Stomach smooth muscle (tissue), 2 donors: ENCODE results near the gene ZCCHC7.
"Not testable (repeated sequence)": the region's sequence is repeated elsewhere in the genome, so short reads cannot be mapped to it uniquely, and the experiment has no call there.

Source experiments
- H3K27ac ChIP-seq: one replicate; pipeline ENCODE4 v1.7.0; 2013; ENCODE audit warnings: mild to moderate bottlenecking, low read length, inconsistent platforms
- H3K27me3 ChIP-seq, 2 donors: one replicate each; pipeline ENCODE4 v1.7.0; 2013; ENCODE audit warnings: low read length in 2 of 2; ENCODE audit not compliant: insufficient read depth in 2 of 2, control insufficient read depth in 1 of 2
- H3K36me3 ChIP-seq, 2 donors: one replicate each; pipeline ENCODE4 v1.7.0; 2013; ENCODE audit warnings: low read length in 2 of 2; ENCODE audit not compliant: control insufficient read depth in 2 of 2, insufficient read depth in 2 of 2
- H3K4me1 ChIP-seq: one replicate; pipeline ENCODE4 v1.7.0; 2013; ENCODE audit warnings: low read length; ENCODE audit not compliant: control insufficient read depth, insufficient read depth
- H3K4me3 ChIP-seq, 2 donors: one replicate each; pipeline ENCODE4 v1.7.0; 2013; ENCODE audit warnings: low read length in 2 of 2
- H3K9ac ChIP-seq, 2 donors: one replicate each; pipeline ENCODE4 v1.7.0; 2013; ENCODE audit warnings: low read length in 2 of 2, mild to moderate bottlenecking in 1 of 2
- H3K9me3 ChIP-seq, 2 donors: one replicate each; pipeline ENCODE4 v1.7.0; 2013; ENCODE audit warnings: low read length in 2 of 2; ENCODE audit not compliant: control insufficient read depth in 2 of 2
- donor health status: healthy.
- donor health status: Pancreatic carcinoma.

Gene ZCCHC7

DNA sequence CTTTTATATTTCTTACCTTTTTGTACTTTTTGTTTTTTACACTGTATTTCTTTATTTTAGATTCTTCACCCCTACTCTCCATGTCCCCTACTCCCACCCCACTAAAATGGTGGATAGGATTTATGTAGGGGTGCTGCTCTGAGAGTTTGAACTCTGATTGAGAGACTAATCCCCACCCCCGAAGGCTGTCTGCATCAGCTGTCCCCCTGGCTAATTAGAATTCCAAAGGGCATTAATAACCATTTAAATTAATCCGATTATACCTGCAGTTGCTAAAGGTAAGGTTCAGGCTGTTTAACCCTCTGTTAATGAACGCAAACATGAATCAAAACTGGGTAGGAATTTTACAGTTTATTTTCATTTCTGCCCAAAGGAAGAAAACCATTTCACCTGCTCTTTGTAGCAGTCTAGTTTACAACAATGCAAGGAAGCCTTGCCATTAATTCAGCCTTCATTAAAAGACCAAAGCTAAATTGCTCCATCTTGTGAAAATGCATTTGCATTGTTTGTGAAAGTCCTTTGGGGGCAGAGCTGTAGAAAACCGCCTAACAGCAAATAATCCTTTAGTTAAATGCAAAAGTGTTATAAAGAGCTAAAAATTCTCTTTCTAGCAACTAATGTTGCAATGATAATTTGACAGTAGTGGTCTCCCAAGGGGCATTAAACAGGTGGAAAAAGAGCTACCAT lies 71.2 kb downstream of the ZCCHC7 start:
- H3K9me3 ChIP-seq = no peaks in the 10 kb centered on the region
- H3K27me3 ChIP-seq = no peaks in the 10 kb centered on the region
- H3K9ac ChIP-seq = no peak overlapping the region
- H3K4me3 ChIP-seq = no peak overlapping the region
- no peak overlapping the region for H3K27ac ChIP-seq
- no peaks in the 10 kb centered on the region for H3K4me1 ChIP-seq
- H3K36me3 ChIP-seq = no peaks in the 10 kb centered on the region

DNA sequence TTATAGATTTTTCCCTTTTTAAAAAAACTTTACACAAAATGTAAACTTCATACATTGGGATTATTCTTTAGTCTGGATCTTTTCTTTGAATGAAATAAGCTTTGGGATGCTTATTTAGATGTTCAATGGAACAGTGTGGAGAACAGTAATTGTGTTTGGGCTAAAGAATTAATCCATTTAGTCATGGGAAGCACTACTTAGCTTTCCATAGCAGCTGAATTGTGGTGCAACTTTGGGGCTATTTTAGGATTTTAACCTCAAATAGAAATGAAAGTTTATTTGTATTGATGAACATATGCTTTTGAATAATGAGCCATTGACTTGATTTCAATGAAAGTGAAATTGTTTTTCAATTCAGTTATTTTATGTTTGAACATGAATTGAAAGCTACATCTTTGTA lies 72.4 kb downstream of the ZCCHC7 start:
- Histone ChIP-seq H3K9me3 (no peaks in the 10 kb centered on the region), H3K27ac (no peak overlapping the region)

DNA sequence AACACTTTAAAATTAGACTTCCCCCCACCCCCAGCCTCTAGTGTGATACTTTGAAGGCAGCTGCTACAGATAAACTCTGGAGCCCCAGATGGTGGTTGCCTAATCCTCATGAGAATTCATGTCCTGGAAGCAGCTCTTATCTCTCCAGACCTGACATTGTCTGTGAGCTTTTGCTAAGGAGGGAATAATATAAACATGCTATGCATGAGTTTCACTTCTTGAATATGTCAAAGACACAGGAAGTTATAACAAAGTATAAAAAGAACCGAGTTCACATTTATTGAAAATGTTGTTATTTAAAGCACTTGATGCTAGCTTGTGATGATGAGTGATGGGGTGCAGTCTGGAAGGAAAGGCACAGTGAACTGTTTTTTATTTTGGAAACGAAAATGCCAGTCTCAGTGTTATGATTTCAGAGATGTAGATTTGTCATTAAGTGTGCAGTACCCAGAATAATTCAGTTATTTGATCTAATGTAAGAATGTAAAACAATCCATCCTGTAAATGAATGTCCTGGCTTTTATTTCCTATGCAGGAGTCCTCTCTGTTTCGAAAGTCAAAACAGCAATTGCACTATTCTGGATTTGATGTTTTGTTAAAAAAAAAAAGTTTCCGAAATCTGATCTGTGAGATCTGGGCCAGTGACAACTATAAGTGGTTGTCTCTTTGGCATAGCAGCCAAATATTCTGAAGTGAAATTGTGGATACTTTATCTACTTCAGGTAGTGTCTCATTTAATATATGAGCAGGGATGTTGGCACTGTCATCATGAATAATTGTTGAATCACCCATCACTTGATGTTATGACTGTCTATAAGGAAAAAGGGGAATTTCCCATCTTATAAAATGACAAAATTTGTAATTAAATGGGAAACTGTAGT lies 77.0 kb downstream of the ZCCHC7 start:
- no peak overlapping the region for H3K4me3 ChIP-seq
- no peak overlapping the region for H3K9ac ChIP-seq
- H3K27me3 ChIP-seq = no peaks in the 10 kb centered on the region
- peaks cover 5% of the 10 kb centered on the region for H3K4me1 ChIP-seq
- H3K9me3 ChIP-seq = no peaks in the 10 kb centered on the region
- no peak overlapping the region for H3K27ac ChIP-seq
- H3K36me3 ChIP-seq = no peaks in the 10 kb centered on the region

More for the DNA sequence above, 72.4 kb downstream of the ZCCHC7 start:
- H3K36me3 ChIP-seq = no peaks in the 10 kb centered on the region
- no peak overlapping the region for H3K9ac ChIP-seq
- no peak overlapping the region for H3K4me3 ChIP-seq
- H3K27me3 ChIP-seq = no peaks in the 10 kb centered on the region
- peaks cover 5% of the 10 kb centered on the region for H3K4me1 ChIP-seq

DNA sequence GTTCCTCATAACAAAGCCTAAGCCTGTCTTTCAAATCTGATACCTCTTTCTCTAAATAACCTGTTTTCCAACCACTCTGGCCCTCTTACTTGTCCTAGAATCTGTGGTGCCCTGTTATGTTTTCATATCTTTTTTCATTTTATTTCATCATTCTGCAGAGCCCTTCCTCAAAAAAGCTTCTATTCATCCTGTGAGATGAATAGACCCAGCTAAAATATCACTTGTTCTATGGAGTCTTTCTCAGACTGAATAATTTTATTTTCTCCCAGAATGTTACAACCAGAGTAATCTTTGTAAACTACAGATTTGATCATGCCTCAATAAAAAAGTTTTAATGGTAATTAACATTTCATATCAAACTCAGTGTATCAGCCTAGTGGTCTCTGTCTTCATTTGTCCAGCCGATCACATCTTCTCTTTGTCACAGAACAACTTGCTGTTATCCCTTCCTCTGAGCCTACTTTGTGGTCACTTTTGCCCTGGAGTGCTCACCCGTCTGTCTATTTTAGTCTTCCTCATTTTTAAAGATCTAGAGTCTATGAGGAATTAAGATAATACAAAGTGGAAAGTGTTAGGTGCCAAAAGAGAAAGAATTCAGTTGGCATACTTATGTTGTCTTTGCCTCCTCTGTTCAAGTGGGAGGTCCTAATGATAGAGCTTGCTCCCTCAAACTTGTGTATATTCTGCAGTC lies 77.8 kb downstream of the ZCCHC7 start:
- no peak overlapping the region for H3K27ac ChIP-seq
- no peak overlapping the region for H3K4me3 ChIP-seq
- peaks cover 5% of the 10 kb centered on the region for H3K4me1 ChIP-seq
- no peaks in the 10 kb centered on the region for H3K9me3 ChIP-seq
- H3K36me3 ChIP-seq = no peaks in the 10 kb centered on the region
- no peaks in the 10 kb centered on the region for H3K27me3 ChIP-seq
- H3K9ac ChIP-seq = no peak overlapping the region

DNA sequence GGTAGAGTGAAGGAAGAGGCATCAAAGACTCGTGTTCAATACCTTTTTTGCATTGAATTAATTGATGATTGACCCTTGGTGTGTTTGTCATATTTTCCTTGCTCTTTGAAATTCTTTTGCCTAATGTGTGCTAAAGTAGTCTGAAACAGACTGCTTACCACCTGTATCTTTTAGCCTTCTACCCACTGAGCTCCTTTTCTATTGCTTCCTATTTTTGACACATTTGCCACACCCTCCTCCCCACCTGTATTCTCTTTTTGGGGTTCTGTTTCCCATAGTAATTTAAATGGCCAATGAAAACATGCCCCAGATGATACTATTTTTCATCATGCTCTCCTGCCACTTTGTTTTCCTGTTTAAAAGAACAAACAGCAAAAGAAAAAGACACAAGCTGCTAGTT lies 78.5 kb downstream of the ZCCHC7 start:
- Histone ChIP-seq H3K9me3 (no peaks in the 10 kb centered on the region), H3K36me3 (no peaks in the 10 kb centered on the region), H3K4me3 (no peak overlapping the region), H3K27me3 (no peaks in the 10 kb centered on the region), H3K9ac (no peak overlapping the region), H3K27ac (no peak overlapping the region), H3K4me1 (peaks cover 5% of the 10 kb centered on the region)

DNA sequence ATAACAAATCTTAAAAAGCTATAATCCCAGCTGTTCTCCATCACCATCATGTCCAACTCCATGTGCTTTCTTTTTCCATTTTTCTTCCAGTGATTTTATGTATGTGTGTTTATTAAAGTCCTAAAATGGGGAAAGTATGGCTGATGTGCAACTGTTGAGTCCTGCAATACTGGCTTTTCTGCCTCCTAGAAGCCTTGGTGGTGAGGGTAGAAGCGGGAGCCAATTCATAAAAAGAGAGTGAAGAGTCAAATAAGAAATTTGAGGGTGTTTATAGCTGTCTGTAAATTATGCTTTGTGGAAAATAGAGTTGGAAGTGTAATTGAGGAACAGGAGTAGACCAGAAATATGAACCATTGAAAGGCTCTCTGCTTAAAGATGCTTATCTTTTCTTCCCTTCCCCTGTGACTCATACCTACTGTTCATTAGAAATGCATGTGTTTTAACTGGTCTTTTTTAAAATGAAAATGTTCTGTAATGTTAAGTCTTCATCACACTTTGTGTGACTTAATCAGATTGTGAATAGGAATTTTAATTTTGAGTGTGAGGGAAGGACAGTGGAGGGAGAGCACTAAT lies 80.1 kb downstream of the ZCCHC7 start:
- Histone ChIP-seq H3K27ac (no peak overlapping the region), H3K36me3 (peaks cover 0 to 2% of the 10 kb centered on the region in 2 donors), H3K4me3 (no peak overlapping the region)

DNA sequence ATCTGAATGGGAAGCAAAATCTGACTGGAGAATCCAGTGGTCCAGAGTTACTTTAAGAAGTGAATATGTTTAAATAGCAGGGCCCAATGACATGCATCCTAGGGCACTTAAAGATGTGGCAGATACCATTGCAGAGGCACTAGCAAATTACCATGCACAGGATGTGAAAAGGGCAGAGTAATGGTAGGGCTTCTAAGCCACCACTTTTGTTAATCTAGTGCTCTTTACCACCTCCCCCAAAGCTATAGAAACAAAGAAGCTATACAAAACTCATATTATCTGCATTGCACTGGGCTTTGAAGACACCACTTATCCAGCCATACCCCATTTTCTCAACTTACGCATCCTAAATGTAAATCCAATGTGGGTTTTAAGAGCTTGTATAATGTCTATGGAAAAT lies 81.2 kb downstream of the ZCCHC7 start:
- no peak overlapping the region for H3K4me3 ChIP-seq
- H3K4me1 ChIP-seq = peaks cover 5% of the 10 kb centered on the region
- H3K36me3 ChIP-seq = peaks cover 0 to 2% of the 10 kb centered on the region in 2 donors
- no peaks in the 10 kb centered on the region for H3K9me3 ChIP-seq
- no peaks in the 10 kb centered on the region for H3K27me3 ChIP-seq
- no peak overlapping the region for H3K9ac ChIP-seq
- H3K27ac ChIP-seq = no peak overlapping the region

More for the DNA sequence above, 80.1 kb downstream of the ZCCHC7 start:
- Histone ChIP-seq H3K4me1 (peaks cover 5% of the 10 kb centered on the region), H3K27me3 (no peaks in the 10 kb centered on the region), H3K9me3 (no peaks in the 10 kb centered on the region), H3K9ac (no peak overlapping the region)

DNA sequence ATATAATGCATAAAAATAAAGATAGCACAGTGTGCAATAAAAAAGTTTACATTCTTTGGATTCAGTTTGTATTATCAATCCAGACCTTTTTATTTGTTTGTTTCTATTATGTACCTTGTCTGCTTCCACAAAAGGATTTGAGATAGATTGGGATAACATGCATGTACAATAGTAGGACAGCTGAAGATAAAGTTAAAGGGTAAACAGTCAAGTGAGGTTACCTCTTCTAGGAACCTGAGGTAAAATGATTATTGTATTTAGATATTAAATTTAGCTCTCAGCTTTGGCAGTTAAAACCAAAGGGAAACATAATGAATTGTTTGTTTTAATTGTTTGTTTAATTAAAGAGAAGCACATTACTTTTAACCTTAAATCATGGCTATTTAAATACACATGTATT lies 81.7 kb downstream of the ZCCHC7 start:
- Histone ChIP-seq H3K9me3 (no peaks in the 10 kb centered on the region), H3K4me3 (no peak overlapping the region), H3K9ac (no peak overlapping the region), H3K4me1 (peaks cover 3% of the 10 kb centered on the region), H3K27ac (no peak overlapping the region), H3K36me3 (peaks cover 0 to 2% of the 10 kb centered on the region in 2 donors), H3K27me3 (no peaks in the 10 kb centered on the region)

DNA sequence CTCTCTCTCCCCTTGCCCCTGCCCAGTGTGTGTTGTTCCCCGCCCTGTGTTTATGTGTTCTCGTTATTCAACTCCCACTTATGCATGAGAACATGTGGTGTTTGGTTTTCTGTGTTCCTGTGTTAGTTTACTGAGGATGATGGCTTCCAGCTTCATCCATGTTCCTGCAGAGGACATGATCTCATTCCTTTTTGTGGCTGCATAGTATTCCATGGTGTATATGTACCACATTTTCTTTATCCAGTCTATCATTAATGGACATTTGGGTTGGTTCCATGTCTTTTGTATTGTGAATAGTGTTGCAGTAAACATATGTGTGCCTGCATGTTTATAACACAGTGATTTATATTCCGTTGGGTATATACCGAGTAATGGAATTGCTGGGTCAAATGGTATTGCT lies 83.1 kb downstream of the ZCCHC7 start:
- not testable (repeated sequence) for H3K27me3 ChIP-seq, H3K4me1 ChIP-seq, H3K36me3 ChIP-seq

DNA sequence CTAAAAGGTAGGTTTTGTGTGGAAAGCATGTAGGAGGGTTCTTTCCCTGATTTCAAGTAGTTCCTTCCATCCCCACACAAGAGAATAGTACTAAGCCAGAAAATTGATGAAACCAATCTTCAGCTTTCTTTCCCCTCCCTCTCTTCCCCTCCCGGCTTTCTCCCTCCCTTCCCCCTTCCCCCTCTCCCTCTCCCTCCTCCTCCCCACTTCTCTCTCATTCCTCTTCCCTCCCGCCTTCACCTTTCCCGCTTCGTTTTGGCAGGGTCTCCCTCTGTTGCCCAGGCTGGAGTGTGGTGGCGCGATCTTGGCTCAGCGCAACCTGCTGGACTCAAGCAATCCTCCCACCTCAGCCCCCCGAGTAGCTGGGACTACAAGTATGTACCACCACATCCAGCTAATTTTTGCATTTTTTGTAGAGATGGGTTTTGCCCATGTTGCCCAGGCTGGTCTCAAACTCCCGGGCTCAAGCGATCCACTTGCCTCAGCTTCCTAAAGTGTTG lies 85.8 kb downstream of the ZCCHC7 start:
- H3K4me1 ChIP-seq = no peaks in the 10 kb centered on the region
- no peak overlapping the region for H3K9ac ChIP-seq
- no peak overlapping the region for H3K4me3 ChIP-seq
- no peak overlapping the region for H3K27ac ChIP-seq
- no peaks in the 10 kb centered on the region for H3K9me3 ChIP-seq
- H3K36me3 ChIP-seq = peaks cover 0 to 6% of the 10 kb centered on the region in 2 donors
- no peaks in the 10 kb centered on the region for H3K27me3 ChIP-seq

More for the DNA sequence above, 83.1 kb downstream of the ZCCHC7 start:
- H3K9ac ChIP-seq, H3K9me3 ChIP-seq, H3K4me3 ChIP-seq, H3K27ac ChIP-seq: not testable (repeated sequence)
